ENCODE results near the gene PRLHR.

The PRLHR gene

GRCh38 chr10:118583611-118584010 lies 11.8 kb downstream of the PRLHR start:
- H3K4me3 ChIP-seq (ENCODE audit: low read depth, low read length): no peak overlapping the region
- no peak for TF ChIP-seq CTCF (IDR thresholded peaks at IDR 0.05; ENCODE audit: low read depth, low read length, missing control alignments)
- in situ Hi-C loops (cut with HindIII; ENCODE audit: low sequenced_read_pairs): no loop called here
- no peak for DNase-seq (ENCODE audit: low read depth)

DNA sequence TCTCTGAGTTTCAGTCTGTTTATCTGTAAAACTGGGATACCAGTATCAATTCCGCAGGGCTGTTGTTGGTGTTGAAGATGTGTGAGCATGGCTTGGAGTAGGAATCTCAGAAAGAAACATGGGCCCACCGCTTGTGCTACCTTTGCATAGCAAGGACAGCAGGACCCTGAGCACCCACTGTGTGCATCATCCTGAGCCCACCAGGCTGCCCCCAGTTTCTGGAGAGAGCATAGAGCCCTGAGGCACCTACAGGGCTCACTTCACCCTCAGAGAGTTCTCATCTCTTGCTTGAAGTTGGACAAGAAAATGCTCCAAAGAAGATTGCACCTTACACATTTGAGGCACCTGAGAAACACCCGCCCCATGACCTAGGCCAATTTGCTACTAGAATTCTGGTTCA lies 12.9 kb downstream of the PRLHR start:
- no peak for DNase-seq (ENCODE audit: low read depth)
- no peak overlapping the region for H3K4me3 ChIP-seq (ENCODE audit: low read depth, low read length)
- in situ Hi-C loops (cut with HindIII; ENCODE audit: low sequenced_read_pairs): no loop called here
- no peak for TF ChIP-seq CTCF (IDR thresholded peaks at IDR 0.05; ENCODE audit: low read depth, low read length, missing control alignments)

DNA sequence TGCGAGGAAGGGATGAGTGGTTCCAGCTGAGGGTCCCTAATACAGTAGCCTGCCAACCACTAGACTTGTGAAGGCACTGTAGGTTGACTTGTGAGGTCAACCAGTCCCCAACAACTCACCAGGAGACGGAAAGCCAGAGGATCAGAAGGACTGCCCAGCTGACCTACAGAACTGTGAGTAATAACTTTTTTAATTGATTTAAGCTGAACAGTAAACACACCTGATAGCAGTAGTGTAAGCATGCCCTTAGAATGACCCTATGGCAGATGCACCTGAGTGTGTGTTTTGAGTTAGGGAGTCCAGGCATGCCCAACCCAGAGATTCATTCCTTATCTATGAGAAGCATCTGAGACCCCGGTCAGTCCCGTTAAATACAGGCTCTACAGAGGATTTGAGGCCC lies 14.1 kb downstream of the PRLHR start:
- no peak for DNase-seq (ENCODE audit: low read depth)
- in situ Hi-C loops (cut with HindIII; ENCODE audit: low sequenced_read_pairs): no loop called here
- no peak for TF ChIP-seq CTCF (IDR thresholded peaks at IDR 0.05; ENCODE audit: low read depth, low read length, missing control alignments)
- no peak overlapping the region for H3K4me3 ChIP-seq (ENCODE audit: low read depth, low read length)

DNA sequence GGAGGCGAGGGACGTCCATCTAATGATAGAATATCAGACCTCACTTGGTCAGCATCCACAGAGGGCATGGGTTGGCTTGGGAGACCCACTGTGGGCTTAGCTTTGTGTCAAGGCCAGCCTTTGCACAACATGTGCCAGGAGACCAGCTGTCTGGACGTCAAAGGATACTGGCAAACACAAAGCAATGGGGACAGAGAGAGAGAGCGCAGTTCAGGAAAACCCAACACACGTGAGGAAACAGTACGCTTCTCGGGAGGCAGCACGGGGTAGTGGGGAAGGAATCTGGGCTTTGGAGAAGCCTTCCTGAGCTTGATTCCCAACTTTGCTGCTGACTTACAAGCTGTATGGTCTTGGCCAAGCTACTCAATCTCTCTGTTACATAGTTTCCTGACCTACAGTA lies 14.7 kb downstream of the PRLHR start:
- DNase-seq (ENCODE audit: low read depth): no peak
- H3K4me3 ChIP-seq (ENCODE audit: low read depth, low read length): no peak overlapping the region
- TF ChIP-seq CTCF (IDR thresholded peaks at IDR 0.05; ENCODE audit: low read depth, low read length, missing control alignments): no peak
- in situ Hi-C loops (cut with HindIII; ENCODE audit: low sequenced_read_pairs): no loop called here

GRCh38 chr10:118573512-118573911 lies 21.9 kb downstream of the PRLHR start:
- in situ Hi-C loops (cut with HindIII; ENCODE audit: low sequenced_read_pairs): loop anchor here (5.0 kb wide), 1 partner anchor 139 kb away; no protein-coding TSS in a partner anchor
- DNase-seq (ENCODE audit: low read depth): no peak
- no peak for TF ChIP-seq CTCF (IDR thresholded peaks at IDR 0.05; ENCODE audit: low read depth, low read length, missing control alignments)
- no peak overlapping the region for H3K4me3 ChIP-seq (ENCODE audit: low read depth, low read length)

GRCh38 chr10:118572256-118573041 lies 23.0 kb downstream of the PRLHR start:
- no peak overlapping the region for H3K4me3 ChIP-seq (ENCODE audit: low read depth, low read length)
- no peak for DNase-seq (ENCODE audit: low read depth)
- in situ Hi-C loops (cut with HindIII; ENCODE audit: low sequenced_read_pairs): loop anchor here (5.0 kb wide), 1 partner anchor 140 kb away; no protein-coding TSS in a partner anchor
- TF ChIP-seq CTCF (IDR thresholded peaks at IDR 0.05; ENCODE audit: low read depth, low read length, missing control alignments): no peak
